Ovary (tissue), 3 donors: Measurements from ENCODE around the gene LSAMP.

Experiments
- CTCF ChIP-seq, 3 donors: fragments of 450-650 bp in 2 of 3; fragments of 200-600 bp in 1 of 3; IDR thresholded peaks; one replicate each; pipeline versions ENCODE4 v1.5.1 to v1.8.0; 2016 to 2022; ENCODE audit warnings: antibody characterized with exemption in 3 of 3, mild to moderate bottlenecking in 1 of 3
- EP300 ChIP-seq: sonication (generic); formaldehyde crosslinking; IDR thresholded peaks from one replicate; pipeline ENCODE4 v1.6.1; 2017; ENCODE audit warnings: antibody characterized with exemption
- donor health status: DM: no; HTN: no; CAD: no.

- TF ChIP-seq CTCF (IDR thresholded peaks at IDR 0.05) (no peak), EP300 (no peak)
These were observed 392.3 kb downstream of the LSAMP start for GRCh38 chr3:116053017-116053416.
